Fibroblast of pulmonary artery (primary cell): ENCODE measurements around the gene PTCRA.
A peak's percentile ranks its signal among the peaks of the same experiment; 100 is the strongest.

Source experiments
- DNase-seq: peaks from one replicate; pipeline ENCODE4 v3.0.0-alpha.2; 2010; ENCODE audit warnings: low read depth
- H3K4me3 ChIP-seq: replicated peaks from 2 replicates; pipeline ENCODE4 v1.5.1; 2011; ENCODE audit warnings: low read depth, mild to moderate bottlenecking, control low read depth, low read length, moderate library complexity
- TF ChIP-seq, protein P1 (sequence below): IDR thresholded peaks from 2 replicates; pipeline ENCODE4 v1.5.1; 2011; ENCODE audit warnings: mild to moderate bottlenecking, control low read depth, low read length, inconsistent platforms; ENCODE audit errors: missing control alignments

PTCRA gene

DNA sequence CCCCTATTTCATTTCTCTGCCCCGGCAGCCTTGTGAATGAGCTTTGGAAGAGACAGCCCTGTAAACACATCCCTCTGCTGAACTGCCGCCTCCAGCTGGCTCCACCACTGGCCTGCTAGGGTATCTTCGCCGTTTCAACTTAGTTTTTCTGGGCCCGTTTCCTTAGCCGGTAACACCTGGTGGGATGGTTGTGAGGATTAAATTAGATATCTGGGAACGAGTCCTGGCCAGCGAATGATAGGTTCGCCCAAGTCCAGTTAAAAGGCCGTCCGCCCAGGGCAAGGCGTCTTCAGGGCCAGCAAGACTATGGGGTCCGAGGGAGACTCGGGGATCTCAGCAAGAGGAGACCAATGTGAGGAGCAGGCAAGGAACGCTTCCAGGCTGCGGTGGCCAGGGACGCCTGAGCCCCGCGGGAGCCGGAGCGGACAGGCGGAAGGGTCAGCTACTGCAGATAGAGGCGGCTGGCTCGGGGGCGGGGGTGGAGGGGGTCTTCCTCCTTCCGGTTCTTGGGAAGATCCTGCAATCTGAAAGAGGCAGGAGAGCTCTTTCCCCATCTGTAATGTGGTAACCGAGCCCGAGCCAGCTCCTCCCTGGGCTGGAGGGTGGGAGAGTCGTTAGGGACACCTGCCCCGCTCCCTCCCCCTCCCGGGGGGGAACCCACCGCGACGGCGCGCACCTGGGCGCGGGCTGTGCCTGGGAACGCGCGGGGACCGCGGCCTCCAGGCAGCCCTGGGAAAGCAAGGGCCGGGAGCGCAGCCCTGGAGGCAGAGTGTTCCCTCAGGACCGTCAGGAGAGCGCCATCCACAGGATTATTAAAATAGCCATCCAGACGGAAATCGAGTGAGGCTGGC, 4.5 kb upstream of the PTCRA start:
- H3K4me3 ChIP-seq: peak overlapping the region; percentile 10
- TF ChIP-seq, protein P1, sequence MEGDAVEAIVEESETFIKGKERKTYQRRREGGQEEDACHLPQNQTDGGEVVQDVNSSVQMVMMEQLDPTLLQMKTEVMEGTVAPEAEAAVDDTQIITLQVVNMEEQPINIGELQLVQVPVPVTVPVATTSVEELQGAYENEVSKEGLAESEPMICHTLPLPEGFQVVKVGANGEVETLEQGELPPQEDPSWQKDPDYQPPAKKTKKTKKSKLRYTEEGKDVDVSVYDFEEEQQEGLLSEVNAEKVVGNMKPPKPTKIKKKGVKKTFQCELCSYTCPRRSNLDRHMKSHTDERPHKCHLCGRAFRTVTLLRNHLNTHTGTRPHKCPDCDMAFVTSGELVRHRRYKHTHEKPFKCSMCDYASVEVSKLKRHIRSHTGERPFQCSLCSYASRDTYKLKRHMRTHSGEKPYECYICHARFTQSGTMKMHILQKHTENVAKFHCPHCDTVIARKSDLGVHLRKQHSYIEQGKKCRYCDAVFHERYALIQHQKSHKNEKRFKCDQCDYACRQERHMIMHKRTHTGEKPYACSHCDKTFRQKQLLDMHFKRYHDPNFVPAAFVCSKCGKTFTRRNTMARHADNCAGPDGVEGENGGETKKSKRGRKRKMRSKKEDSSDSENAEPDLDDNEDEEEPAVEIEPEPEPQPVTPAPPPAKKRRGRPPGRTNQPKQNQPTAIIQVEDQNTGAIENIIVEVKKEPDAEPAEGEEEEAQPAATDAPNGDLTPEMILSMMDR: no peak
- DNase-seq: no peak

DNA sequence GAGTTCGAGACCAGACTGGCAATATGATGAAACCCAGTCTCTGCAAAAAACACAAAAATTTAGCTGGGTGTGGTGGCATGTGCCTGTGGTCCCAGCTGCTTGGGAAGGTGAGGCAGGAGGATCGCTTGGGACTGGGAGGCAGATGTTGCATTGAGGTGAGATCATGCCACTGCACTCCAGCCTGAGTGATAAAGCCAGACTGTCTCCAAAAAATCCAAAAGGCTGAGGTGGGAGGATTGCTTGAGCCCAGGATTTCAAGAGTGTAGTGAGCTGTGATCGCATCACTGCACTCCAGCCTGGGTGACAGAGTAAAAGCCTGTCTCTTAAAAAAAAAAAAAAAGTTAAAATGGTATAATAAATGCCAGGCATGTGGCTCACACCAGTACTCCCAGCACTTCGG, 1.3 kb upstream of the PTCRA start:
- TF ChIP-seq, protein P1: no peak
- H3K4me3 ChIP-seq: no peak overlapping the region
- DNase-seq: no peak

DNA sequence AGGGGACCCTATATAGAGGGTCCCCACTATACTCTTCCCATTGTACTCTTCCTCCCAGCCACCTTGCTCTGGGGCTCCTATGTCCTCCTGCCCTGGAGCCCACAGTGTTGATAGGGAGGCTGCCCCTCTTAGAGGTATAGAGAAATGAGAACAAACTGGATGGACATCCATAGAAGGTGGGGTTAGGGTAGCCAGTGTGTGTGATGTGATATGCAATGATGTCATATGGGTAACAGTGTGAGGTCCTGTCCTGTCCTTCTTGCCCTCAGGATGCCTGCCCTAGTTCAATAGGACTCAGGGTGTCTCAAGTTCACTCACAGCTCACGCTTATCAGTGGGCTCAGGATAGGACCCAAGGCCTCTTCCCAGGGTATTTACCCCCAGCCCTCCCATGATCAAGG, 435 bp downstream of the PTCRA start:
- no peak overlapping the region for H3K4me3 ChIP-seq
- TF ChIP-seq, protein P1: no peak
- DNase-seq: no peak

DNA sequence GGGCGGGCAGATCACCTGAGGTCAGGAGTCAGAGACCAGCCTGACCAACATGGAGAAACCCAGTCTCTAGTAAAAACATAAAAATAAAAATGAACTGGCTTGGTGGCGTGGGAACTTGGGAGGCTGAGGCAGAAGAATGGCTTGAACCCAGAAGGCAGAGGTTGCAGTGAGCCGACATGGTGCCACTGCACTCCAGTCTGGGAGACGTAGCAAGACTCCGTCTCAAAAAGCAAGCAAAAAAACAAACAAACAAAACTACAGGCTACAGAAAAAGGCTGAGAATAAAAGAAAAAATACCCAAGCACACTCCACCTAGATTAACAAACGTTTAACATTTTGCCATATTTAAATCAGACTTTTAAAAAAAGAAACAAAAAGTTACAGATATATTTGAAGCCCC, 5.9 kb downstream of the PTCRA start:
- no peak overlapping the region for H3K4me3 ChIP-seq
- TF ChIP-seq, protein P1: no peak
- DNase-seq: no peak

DNA sequence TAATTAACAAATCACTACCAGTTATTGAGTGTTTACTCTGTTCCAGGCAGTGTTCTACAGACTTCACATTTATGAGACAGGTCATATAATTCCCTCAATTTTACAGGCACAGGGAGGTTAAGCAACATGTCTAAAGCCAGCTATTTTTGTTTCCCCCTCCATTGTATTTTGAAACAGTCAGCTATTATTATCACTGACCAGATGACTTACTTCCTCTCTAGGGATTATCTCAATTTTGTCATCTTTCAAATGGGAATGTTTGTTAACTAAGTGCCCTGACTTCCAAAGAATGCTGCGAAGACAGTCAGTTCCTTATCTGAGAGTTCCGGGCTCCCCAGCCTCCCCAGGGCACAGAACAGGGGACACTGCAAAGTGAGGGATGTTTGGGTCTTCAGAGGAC, 7.8 kb downstream of the PTCRA start:
- no peak overlapping the region for H3K4me3 ChIP-seq
- peak; percentile 80 for DNase-seq
- TF ChIP-seq, protein P1: no peak

DNA sequence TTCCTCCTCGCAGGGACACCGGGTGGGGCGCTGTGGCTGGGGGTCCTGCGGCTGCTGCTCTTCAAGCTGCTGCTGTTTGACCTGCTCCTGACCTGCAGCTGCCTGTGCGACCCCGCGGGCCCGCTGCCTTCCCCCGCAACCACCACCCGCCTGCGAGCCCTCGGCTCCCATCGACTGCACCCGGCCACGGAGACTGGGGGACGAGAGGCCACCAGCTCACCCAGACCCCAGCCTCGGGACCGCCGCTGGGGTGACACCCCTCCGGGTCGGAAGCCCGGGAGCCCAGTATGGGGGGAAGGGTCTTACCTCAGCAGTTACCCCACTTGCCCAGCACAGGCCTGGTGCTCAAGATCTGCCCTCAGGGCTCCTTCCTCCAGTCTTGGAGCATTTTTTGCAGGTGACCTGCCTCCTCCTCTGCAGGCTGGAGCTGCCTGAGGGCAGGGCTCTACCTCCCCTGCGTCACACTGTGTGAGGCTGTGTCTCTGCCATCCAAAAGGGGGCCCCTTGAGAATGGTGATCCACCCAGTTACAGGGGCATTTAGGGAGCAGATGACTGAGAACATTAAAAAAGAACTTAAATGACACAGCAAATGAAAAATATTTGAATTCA, 9.5 kb downstream of the PTCRA start:
- TF ChIP-seq, protein P1: no peak
- H3K4me3 ChIP-seq: no peak overlapping the region
- DNase-seq: no peak
